Measurements from ENCODE around the gene ADH5. TPM values are rescaled to one million over a fixed set of nuclear protein-coding genes. Genes with fewer than 3 reads are reported as not detected.
"Not testable (repeated sequence)": the region's sequence is repeated elsewhere in the genome, so short reads cannot be mapped to it uniquely, and the experiment has no call there.

The ADH5 gene
- total RNA-seq: 43.1 and 54.3 TPM in 2 replicates

DNA sequence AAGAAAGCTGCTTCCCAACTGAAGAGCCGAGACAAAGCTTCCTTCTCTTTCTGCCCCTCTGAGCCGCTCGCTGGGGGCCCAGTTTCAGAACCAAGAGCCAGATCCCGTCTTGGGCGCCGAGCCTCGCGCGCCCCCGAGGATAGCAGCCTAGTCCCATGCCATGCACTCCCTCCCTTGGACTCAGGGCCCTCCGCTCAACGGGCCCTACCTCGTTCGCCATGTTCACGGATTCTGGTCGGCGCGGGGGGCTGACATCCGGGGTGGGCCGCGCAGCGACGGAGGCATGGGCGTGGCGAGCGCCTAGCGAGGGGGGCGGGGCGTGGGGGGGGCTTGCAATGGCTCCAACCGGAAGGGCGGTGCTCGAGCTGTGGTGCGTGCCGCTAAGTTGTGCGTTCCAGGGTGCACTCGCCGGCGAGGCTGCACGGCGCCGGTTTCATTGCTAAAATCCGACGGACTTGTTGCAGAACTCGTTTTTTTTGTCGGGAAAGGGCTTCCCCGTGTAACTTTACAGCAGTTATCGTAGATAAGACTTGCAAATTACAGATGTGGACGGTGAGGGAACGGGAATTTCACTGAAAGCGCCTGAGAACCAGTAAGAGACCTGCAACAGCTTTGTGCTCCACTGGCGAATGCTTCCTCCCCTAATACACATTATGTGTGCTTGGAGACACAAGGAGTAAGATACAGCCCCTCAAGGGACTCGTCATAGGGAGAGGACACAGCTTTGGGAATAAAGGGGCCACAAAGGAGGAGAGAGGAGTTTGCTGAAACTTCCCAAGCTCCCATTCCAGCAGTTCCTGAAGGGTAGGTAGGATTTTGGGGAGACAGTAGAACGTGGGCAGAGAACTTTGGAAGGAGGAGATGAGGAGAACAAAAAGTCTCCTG lies at the start of gene ADH5:
Gene ADH5 (minus strand): TSS at position 308 of the 885 bp plus-strand sequence. CDS start 88 bp downstream, at position 220.
- peak; percentile 14 to 72 for DNase-seq (ENCODE audit: low read depth in 2 of 2)

DNA sequence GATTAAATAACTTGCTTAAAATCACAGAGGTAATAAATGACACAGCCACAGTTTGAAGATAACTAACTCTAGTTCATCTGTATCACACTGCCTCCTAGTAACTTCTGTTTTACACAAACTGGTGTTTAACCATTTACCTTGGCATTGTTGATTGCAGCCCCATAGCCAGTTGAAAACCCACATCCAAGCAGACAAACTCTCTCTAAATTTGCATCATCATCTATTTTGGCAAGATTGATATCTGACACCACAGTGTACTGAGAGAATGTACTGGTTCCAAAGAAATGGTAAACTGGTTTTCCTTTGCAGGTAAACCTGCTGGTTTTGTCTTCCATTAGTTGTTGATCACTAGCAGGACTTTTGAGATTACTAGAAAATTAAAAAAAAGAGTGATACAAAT lies 47.7 kb upstream of the ADH5 start:
- DNase-seq (ENCODE audit: low read depth in 2 of 2): no peak

- no peak for DNase-seq (ENCODE audit: low read depth in 2 of 2)
These were observed 47.1 kb upstream of the ADH5 start for GRCh38 chr4:99135541-99136162.

DNA sequence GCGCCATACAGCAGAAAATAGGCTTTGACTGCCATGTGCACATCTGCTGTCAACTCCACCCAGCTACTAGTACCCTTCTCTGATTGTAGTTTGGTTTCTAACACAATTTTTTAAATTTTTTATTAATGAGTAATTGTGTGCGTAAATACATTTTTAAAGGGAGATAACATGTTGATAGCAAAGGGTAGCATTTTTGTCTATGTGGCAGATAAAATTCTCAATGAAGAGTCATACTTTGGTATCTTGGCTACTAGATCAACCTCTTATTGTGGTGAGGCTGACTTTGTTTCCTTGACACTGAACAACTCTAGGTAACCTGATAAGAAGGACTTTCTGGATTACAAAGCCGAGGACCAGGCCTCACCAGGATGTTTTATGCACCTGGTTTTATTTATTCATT lies 46.0 kb upstream of the ADH5 start:
- DNase-seq (ENCODE audit: low read depth in 2 of 2): no peak

DNA sequence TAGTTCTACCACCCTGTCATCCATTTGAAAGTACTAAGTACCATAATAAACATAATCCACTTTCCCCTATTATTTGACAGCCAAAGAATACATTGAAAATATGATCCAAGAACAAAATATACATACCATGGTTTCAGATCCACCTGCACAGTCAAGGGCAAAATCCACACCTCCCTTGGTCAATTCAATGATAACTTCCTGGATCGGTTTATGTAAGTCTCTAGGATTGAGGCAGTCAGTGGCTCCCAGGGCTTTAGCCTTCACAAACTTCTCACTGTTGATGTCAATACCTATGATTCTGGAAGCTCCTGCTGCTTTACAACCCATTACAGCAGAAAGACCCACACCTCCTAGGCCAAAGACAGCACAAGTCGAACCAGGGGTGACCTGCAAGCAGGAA lies 42.8 kb upstream of the ADH5 start:
- no peak for DNase-seq (ENCODE audit: low read depth in 2 of 2)

- no peak for DNase-seq (ENCODE audit: low read depth in 2 of 2)
These were observed 37.8 kb upstream of the ADH5 start for GRCh38 chr4:99126376-99126775.

- no peak for DNase-seq (ENCODE audit: low read depth in 2 of 2)
These were observed 32.4 kb upstream of the ADH5 start for GRCh38 chr4:99121008-99121407.

DNA sequence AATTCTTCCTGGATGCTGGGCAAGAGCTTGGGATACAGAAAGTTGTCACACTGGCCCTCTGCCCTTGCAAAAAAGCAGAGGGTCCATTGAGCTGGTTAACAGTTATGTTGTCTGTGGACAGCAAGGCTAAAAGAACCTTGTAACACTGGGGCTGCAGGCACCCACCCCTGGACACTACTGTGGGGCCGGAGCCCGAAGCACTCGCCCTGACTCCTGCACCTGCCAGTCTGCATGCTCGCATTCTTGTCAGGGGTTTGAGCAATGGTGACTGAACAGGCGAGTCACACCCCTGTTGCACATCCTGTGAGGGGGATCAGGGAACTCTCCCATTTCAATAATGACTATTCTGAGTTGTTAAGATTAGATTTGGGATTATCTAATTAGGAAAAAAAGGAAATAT lies 31.9 kb upstream of the ADH5 start:
- DNase-seq (ENCODE audit: low read depth in 2 of 2): no peak

DNA sequence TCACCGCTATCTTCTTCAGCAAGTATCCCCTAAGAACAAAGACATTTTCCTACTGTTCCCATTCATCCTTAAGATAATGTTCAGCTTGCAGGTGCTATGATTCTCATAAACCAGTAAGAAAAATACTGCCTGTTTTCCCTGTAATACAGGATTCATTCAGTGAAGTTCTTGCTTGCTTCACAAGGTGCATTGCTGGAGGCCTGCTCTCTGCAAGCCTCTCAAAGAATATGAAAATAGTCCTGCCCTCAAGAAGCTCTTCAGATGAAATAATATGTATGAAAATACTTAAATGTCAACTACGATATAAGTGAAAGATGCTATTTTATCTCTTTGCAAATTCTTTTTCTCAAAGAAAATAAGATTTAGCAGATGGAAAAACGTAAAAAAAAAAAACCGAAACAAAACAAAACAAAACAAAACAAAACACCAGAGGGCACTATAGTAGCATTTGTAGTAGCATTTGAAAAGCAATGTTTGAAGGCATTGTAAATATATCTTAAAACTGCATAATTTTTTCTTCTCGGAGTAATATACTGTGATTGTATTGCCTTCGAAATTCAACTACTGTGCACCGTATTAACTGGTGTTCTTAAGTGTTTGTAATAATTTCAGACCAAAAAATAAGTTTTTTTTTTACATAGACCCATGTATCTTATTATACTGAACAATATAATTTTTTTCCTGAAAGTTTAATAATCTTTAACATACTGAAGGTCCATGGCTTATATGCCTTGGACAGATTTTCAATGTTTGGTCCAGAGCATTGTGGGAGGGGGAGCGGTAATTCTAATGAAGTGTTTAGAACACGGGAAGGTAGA lies 29.5 kb upstream of the ADH5 start:
- DNase-seq (ENCODE audit: low read depth in 2 of 2): peak in 1 of 2 donors; percentile 14

DNA sequence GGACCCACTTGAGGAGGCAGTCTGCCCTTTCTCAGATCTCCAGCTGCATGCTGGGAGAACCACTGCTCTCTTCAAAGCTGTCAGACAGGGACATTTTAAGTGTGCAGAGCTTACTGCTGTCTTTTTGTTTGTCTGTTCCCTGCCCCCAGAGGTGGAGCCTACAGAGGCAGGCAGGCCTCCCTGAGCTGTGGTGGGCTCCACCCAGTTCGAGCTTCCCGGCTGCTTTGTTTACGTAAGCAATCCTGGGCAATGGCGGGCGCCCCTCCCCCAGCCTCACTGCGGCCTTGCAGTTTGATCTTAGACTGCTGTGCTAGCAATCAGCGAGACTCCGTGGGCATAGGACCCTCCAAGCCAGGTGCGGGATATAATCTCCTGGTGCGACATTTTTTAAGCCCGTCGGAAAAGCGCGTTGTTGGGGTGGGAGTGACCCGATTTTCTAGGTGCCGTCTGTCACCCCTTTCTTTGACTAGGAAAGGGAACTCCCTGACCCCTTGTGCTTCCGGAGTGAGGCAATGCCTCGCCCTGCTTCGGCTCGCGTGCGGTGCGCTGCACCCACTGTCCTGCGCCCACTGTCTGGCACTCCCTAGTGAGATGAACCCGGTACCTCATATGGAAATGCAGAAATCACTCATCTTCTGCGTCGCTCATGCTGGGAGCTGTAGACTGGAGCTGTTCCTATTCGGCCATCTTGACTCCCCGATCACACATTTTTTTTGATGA lies 28.7 kb upstream of the ADH5 start:
- not testable (repeated sequence) for DNase-seq (ENCODE audit: low read depth in 2 of 2)

GRCh38 chr4:99109286-99109685 lies 20.7 kb upstream of the ADH5 start:
- not testable (repeated sequence) for DNase-seq (ENCODE audit: low read depth in 2 of 2)

DNA sequence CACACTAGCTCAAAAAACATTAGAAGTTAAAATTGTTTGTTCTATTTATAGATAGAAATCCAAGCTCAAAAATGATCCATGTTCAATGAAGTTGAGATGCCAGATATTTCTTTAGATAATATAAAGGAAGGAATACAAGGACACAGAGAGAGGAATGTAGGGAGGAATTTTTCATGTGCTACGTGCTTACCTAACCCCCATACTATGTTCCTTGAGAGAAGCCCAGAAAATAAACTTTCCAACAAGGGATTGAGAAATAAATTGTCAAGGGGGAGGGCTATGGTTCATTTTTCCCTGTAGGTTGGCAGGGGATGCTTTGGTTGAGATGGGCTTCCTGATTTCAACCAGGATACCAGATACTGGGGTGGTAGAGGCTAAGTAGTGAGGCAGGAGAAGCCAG lies 15.6 kb upstream of the ADH5 start:
- DNase-seq (ENCODE audit: low read depth in 2 of 2): no peak

- DNase-seq (ENCODE audit: low read depth in 2 of 2): peak in 1 of 2 donors; percentile 11
These were observed 14.6 kb upstream of the ADH5 start for GRCh38 chr4:99103166-99103565.

GRCh38 chr4:99102634-99103033 lies 14.0 kb upstream of the ADH5 start:
- DNase-seq (ENCODE audit: low read depth in 2 of 2): no peak

- DNase-seq (ENCODE audit: low read depth in 2 of 2): no peak
These were observed 12.3 kb upstream of the ADH5 start for GRCh38 chr4:99100876-99101275.

- not testable (repeated sequence) for DNase-seq (ENCODE audit: low read depth in 2 of 2)
These were observed 11.2 kb upstream of the ADH5 start for GRCh38 chr4:99099814-99100213.

GRCh38 chr4:99099311-99099710 lies 10.7 kb upstream of the ADH5 start:
- DNase-seq (ENCODE audit: low read depth in 2 of 2): no peak

DNA sequence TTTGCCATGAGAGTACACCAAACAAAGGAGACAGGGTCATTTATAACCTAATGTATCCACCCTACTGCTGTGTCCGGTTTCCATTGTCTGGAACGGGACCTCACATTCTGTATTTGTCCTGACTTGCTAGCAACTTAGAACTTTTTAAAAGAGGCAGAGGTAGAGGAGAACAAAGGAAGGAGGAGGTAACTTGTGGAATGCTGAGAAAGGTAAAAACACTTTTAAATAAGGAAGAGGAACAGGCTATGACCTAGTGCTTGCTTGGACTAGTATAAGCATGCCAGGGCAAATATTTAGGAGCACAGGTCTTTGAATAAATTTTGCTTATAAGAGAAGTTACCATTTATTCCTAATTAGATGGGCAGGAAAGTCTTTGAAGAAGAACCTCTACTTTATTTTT lies 3.3 kb upstream of the ADH5 start:
- not testable (repeated sequence) for DNase-seq (ENCODE audit: low read depth in 2 of 2)

- no peak for DNase-seq (ENCODE audit: low read depth in 2 of 2)
These were observed 2.6 kb upstream of the ADH5 start for GRCh38 chr4:99091216-99091575.

- no peak for DNase-seq (ENCODE audit: low read depth in 2 of 2)
These were observed 2.1 kb upstream of the ADH5 start for GRCh38 chr4:99090481-99091215.

GRCh38 chr4:99088023-99088449 lies 552 bp downstream of the ADH5 start:
- DNase-seq (ENCODE audit: low read depth in 2 of 2): peak in 1 of 2 donors; percentile 57
